ENCODE measurements around the gene BCAP31.

GRCh38 chrX:153700967-153701366, 23.2 kb downstream of the BCAP31 start:
- no peak for TF ChIP-seq CTCF (IDR thresholded peaks at IDR 0.05)
- TF ChIP-seq POLR2A (IDR thresholded peaks at IDR 0.05): no peak

All from heart left ventricle (tissue), 13 donors.